Activated naive CD4-positive, alpha-beta T cell treated with anti-CD3 and anti-CD28 coated beads, Interleukin-2, amount 10 ng/mL, durations not matched to agents 7 days and 5 days (primary cell): ENCODE data around the gene FBXO15.

Source experiments
- CTCF ChIA-PET: fragments of 350-600 bp; sonication (Branson Sonifier 250); formaldehyde crosslinking; loops from one replicate; lab custom pipeline; 2021; ENCODE audit warnings: antibody characterized with exemption; lab: Charles Lee
- DNase-seq: peaks from one replicate; pipeline ENCODE4 v3.0.0-alpha.2; 2020
- H3K27ac Mint-ChIP-seq: one replicate; pipeline ENCODE4 v1.8.0; 2021; ENCODE audit warnings: mild to moderate bottlenecking, moderate library complexity, mixed read lengths
- H3K27me3 Mint-ChIP-seq: one replicate; pipeline ENCODE4 v1.8.0; 2021; ENCODE audit warnings: mild to moderate bottlenecking, mixed read lengths
- H3K36me3 Mint-ChIP-seq: one replicate; pipeline ENCODE4 v1.8.0; 2021; ENCODE audit warnings: mixed read lengths
- H3K4me1 Mint-ChIP-seq: one replicate; pipeline ENCODE4 v1.8.0; 2021; ENCODE audit warnings: mixed read lengths
- H3K4me3 Mint-ChIP-seq: one replicate; pipeline ENCODE4 v1.8.0; 2021; ENCODE audit warnings: mild to moderate bottlenecking, moderate library complexity, mixed read lengths
- H3K9me3 Mint-ChIP-seq: one replicate; pipeline ENCODE4 v1.8.0; 2021; ENCODE audit warnings: mixed read lengths

Gene FBXO15

GRCh38 chr18:74081966-74082741 lies 65.5 kb downstream of the FBXO15 start:
- CTCF ChIA-PET, result interaction anchor here (0.7 to 2.9 kb wide), 24 partner anchors 8 to 470 kb away, joined by 3 to 75 read pairs (median 6); no protein-coding TSS in a partner anchor
- H3K27ac Mint-ChIP-seq, result peak overlapping the region; percentile 88
- peak; percentile 84 for DNase-seq
- H3K36me3 Mint-ChIP-seq, result no peaks in the 10 kb centered on the region
- H3K9me3 Mint-ChIP-seq, result no peaks in the 10 kb centered on the region
- H3K4me1 Mint-ChIP-seq, result peaks cover 18% of the 10 kb centered on the region
- peak overlapping the region; percentile 55 for H3K4me3 Mint-ChIP-seq
- H3K27me3 Mint-ChIP-seq, result no peaks in the 10 kb centered on the region

- H3K4me3 Mint-ChIP-seq, result no peak overlapping the region
- no peak for DNase-seq
- no peaks in the 10 kb centered on the region for H3K36me3 Mint-ChIP-seq
- no peaks in the 10 kb centered on the region for H3K9me3 Mint-ChIP-seq
- CTCF ChIA-PET, result no interaction called here
- H3K4me1 Mint-ChIP-seq, result peaks cover 13% of the 10 kb centered on the region
- H3K27ac Mint-ChIP-seq, result no peak overlapping the region
- H3K27me3 Mint-ChIP-seq, result no peaks in the 10 kb centered on the region
These were observed 69.4 kb downstream of the FBXO15 start for GRCh38 chr18:74078257-74078656.

DNA sequence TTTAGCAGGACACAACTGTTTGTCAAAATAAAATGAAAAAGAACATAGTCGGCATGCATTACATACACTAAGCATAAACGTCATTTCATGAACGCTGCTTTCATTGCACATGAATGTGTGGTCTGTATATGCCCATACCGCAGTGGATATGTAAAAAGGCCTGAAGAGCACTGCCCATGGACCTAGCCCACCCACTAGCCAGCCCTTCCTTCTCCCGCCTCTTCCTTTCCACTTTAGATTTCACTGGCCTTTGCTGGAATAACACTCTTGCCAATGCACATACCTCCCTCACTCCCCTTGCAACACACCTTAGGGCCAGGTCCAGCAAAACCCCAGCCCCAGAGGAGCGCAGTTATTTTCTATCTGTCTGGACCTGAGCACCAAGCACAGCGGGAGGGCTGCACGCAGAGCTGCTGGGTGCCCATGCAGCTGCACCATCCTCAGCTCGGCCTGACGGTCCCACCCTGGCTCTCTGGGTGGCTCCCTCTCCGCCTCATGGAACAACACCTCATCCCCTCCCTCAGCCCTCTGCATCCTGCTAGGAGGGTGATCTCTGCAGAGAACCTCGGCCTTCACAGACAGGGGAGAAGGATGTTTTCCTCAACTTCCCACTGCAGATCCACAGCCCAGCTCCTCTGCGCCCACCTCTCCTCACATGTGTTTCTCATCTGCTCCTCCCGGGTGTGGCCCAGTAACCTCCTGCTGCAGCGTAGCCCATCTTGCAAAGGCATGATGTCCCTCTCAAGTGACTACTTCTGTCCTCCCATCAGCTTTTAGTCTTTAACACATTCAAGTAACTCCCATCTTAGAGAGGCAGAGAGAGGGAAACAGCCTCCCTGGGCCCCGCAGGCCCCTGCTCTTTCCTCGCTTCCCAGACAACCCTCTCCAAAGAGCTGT lies 72.7 kb downstream of the FBXO15 start:
- Mint-ChIP-seq H3K4me1 (no peaks in the 10 kb centered on the region), H3K9me3 (no peaks in the 10 kb centered on the region), H3K36me3 (no peaks in the 10 kb centered on the region), H3K27me3 (peaks cover 13% of the 10 kb centered on the region), H3K27ac (no peak overlapping the region), H3K4me3 (no peak overlapping the region)
- CTCF ChIA-PET, result interaction anchor here (1.4 kb wide), 1 partner anchor 8 kb away, joined by 8 read pairs; no protein-coding TSS in a partner anchor
- no peak for DNase-seq

GRCh38 chr18:74073957-74074667 lies 73.5 kb downstream of the FBXO15 start:
- Mint-ChIP-seq H3K36me3 (no peaks in the 10 kb centered on the region), H3K27me3 (peaks cover 13% of the 10 kb centered on the region), H3K4me1 (no peaks in the 10 kb centered on the region), H3K27ac (no peak overlapping the region), H3K4me3 (no peak overlapping the region), H3K9me3 (no peaks in the 10 kb centered on the region)
- DNase-seq, result no peak
- CTCF ChIA-PET, result interaction anchor here (1.4 kb wide), 1 partner anchor 9 kb away, joined by 8 read pairs; no protein-coding TSS in a partner anchor

GRCh38 chr18:74069178-74070050 lies 78.2 kb downstream of the FBXO15 start:
- Mint-ChIP-seq H3K27ac (no peak overlapping the region), H3K4me3 (no peak overlapping the region), H3K9me3 (no peaks in the 10 kb centered on the region), H3K36me3 (no peaks in the 10 kb centered on the region), H3K4me1 (peaks cover 24% of the 10 kb centered on the region), H3K27me3 (peaks cover 13% of the 10 kb centered on the region)
- DNase-seq, result no peak
- CTCF ChIA-PET, result no interaction called here

DNA sequence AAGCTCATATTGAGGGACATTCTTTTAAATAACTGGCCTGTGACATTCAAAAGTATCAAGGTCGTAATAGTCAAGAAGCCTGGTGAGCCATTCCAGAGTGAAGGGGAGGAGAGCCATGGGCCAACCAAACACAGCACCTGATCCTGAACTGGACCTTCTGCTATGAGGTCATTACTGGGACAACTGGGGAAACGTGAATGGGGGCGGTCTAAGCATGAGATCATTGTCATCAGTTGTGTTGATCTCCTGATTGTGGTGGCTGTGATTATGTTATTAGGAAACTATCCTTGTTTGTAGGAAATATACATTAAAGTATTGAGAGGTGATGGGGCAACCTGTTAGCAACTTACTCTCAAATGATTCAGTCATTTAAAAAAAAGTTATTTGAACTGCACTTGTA lies 79.3 kb downstream of the FBXO15 start:
- H3K27ac Mint-ChIP-seq, result no peak overlapping the region
- no peaks in the 10 kb centered on the region for H3K36me3 Mint-ChIP-seq
- H3K9me3 Mint-ChIP-seq, result no peaks in the 10 kb centered on the region
- CTCF ChIA-PET, result no interaction called here
- H3K4me1 Mint-ChIP-seq, result peaks cover 35% of the 10 kb centered on the region
- DNase-seq, result no peak
- H3K27me3 Mint-ChIP-seq, result peaks cover 13% of the 10 kb centered on the region
- H3K4me3 Mint-ChIP-seq, result no peak overlapping the region

DNA sequence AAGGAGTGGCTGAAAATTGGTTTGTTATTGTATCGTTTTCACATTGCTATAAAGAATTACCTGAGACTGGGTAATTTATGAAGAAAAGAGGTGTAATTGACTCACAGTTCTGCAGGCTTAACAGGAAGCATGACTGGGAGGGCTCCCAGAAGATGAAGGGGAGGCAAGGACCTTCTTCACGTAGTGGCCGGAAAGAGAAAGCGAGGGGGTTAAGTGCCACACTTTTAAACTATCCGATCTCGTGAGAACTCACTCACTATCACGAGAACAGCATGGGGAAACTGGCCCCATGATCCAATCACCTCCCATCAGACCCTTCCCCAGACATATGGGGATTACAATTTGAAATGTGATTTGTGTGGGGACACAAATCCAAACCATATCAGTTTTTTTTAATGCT lies 81.6 kb downstream of the FBXO15 start:
- Mint-ChIP-seq H3K4me3 (peak overlapping the region; percentile 69), H3K4me1 (peaks cover 43% of the 10 kb centered on the region), H3K36me3 (peaks cover 2% of the 10 kb centered on the region), H3K27me3 (no peaks in the 10 kb centered on the region), H3K27ac (peak overlapping the region; percentile 71), H3K9me3 (no peaks in the 10 kb centered on the region)
- DNase-seq, result peak; percentile 46
- CTCF ChIA-PET, result interaction anchor here (4.5 to 4.9 kb wide), 2 partner anchors 17 to 49 kb away, joined by 29 to 74 read pairs; no protein-coding TSS in a partner anchor

GRCh38 chr18:74065366-74065765 lies 82.3 kb downstream of the FBXO15 start:
- peaks cover 43% of the 10 kb centered on the region for H3K4me1 Mint-ChIP-seq
- peak overlapping the region; percentile 71 for H3K27ac Mint-ChIP-seq
- peak overlapping the region; percentile 69 for H3K4me3 Mint-ChIP-seq
- H3K9me3 Mint-ChIP-seq, result no peaks in the 10 kb centered on the region
- no peak for DNase-seq
- peaks cover 2% of the 10 kb centered on the region for H3K36me3 Mint-ChIP-seq
- CTCF ChIA-PET, result interaction anchor here (1.2 to 4.9 kb wide), 5 partner anchors 11 to 50 kb away, joined by 4 to 74 read pairs (median 8); no protein-coding TSS in a partner anchor
- H3K27me3 Mint-ChIP-seq, result no peaks in the 10 kb centered on the region

- no peaks in the 10 kb centered on the region for H3K9me3 Mint-ChIP-seq
- no peaks in the 10 kb centered on the region for H3K27me3 Mint-ChIP-seq
- peak overlapping the region; percentile 69 for H3K4me3 Mint-ChIP-seq
- CTCF ChIA-PET, result interaction anchor here (1.2 to 4.9 kb wide), 7 partner anchors 10 to 432 kb away, joined by 3 to 74 read pairs (median 6); partner anchors contain the start of gene CNDP2
- H3K4me1 Mint-ChIP-seq, result peaks cover 43% of the 10 kb centered on the region
- peak overlapping the region; percentile 71 for H3K27ac Mint-ChIP-seq
- DNase-seq, result peak; percentile 76
- H3K36me3 Mint-ChIP-seq, result peaks cover 2% of the 10 kb centered on the region
These were observed 83.1 kb downstream of the FBXO15 start for GRCh38 chr18:74064510-74064909.

DNA sequence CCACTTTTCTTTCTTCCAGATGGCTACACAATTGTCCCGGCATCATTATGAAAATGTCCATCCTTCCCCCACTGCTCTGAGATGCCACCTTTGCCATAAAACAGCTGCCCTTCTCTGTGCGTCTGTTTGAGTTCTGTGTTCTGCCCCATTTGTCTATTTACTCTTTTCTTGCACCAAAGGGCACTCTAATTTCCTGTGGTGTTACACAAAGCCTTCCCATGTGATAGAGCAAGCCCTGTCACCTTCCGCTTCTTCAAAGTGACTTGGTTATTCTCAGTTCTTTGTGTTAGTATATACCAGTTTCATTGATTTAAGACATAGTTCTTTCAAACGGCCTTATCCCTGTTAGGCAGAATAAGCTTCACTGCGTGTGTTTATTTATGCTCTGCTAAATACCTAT lies 84.1 kb downstream of the FBXO15 start:
- peaks cover 2% of the 10 kb centered on the region for H3K9me3 Mint-ChIP-seq
- H3K27me3 Mint-ChIP-seq, result no peaks in the 10 kb centered on the region
- H3K4me1 Mint-ChIP-seq, result peaks cover 43% of the 10 kb centered on the region
- H3K4me3 Mint-ChIP-seq, result no peak overlapping the region
- peak overlapping the region; percentile 71 for H3K27ac Mint-ChIP-seq
- H3K36me3 Mint-ChIP-seq, result peaks cover 2% of the 10 kb centered on the region
- no peak for DNase-seq
- CTCF ChIA-PET, result interaction anchor here (0.9 to 4.9 kb wide), 7 partner anchors 9 to 433 kb away, joined by 3 to 74 read pairs (median 6); partner anchors contain the start of gene CNDP2

DNA sequence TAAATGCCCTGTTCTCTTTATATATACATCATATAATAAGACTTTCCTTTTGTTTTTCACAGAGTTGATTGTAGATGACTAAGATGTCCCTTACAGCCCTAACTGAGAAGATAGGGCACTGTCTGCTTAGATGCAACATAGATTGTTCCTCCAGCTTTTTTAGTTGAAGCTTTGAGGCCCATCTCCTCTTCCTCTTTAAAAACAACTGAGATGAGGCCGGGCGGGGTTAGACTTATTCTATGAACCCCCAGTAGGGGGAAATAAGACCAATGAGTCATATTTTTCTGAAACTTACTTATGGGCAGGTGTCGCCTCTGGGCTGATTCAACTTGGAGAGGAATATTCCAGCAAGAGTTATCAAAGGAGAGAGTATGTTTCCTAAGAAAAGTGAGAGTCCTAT lies 84.6 kb downstream of the FBXO15 start:
- DNase-seq, result peak; percentile 53
- H3K27me3 Mint-ChIP-seq, result no peaks in the 10 kb centered on the region
- peaks cover 43% of the 10 kb centered on the region for H3K4me1 Mint-ChIP-seq
- H3K27ac Mint-ChIP-seq, result peak overlapping the region; percentile 71
- no peak overlapping the region for H3K4me3 Mint-ChIP-seq
- CTCF ChIA-PET, result interaction anchor here (0.9 to 4.9 kb wide), 7 partner anchors 10 to 433 kb away, joined by 3 to 74 read pairs (median 3); partner anchors contain the start of gene CNDP2
- H3K36me3 Mint-ChIP-seq, result peaks cover 2% of the 10 kb centered on the region
- peaks cover 2% of the 10 kb centered on the region for H3K9me3 Mint-ChIP-seq

GRCh38 chr18:74062037-74062436 lies 85.6 kb downstream of the FBXO15 start:
- no peak for DNase-seq
- H3K9me3 Mint-ChIP-seq, result peaks cover 10% of the 10 kb centered on the region
- peaks cover 43% of the 10 kb centered on the region for H3K4me1 Mint-ChIP-seq
- no peak overlapping the region for H3K4me3 Mint-ChIP-seq
- H3K27ac Mint-ChIP-seq, result no peak overlapping the region
- CTCF ChIA-PET, result interaction anchor here (1.1 to 4.9 kb wide), 4 partner anchors 9 to 90 kb away, joined by 3 to 29 read pairs (median 8); no protein-coding TSS in a partner anchor
- no peaks in the 10 kb centered on the region for H3K27me3 Mint-ChIP-seq
- peaks cover 8% of the 10 kb centered on the region for H3K36me3 Mint-ChIP-seq
